ENCODE measurements around the gene SND1.

The SND1 gene

DNA sequence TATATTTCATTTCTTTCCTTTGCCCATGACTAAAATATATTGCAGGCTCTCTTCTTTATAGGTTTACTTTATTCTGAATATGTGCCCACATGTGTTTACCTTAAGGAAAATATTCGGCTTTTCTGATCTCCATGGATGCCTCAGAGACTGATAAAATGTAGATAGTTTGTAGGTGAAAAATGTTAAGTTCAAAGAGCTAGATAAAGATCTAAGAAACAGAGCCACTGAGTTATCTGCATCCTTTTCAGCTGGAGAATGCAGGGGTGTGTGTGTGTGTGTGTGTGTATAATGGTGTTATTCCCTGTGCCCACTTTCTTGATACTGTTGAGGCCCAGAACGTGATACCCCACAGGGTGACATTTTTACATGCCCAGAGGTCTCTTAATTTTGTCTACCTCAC, 228.5 kb downstream of the SND1 start:
- Histone ChIP-seq H3K36me3 (ENCODE audit: low read length) (no peaks in the 10 kb centered on the region), H3K9me2 (replicated peaks; ENCODE audit: insufficient read depth, low read length) (no peaks in the 10 kb centered on the region), H4K20me1 (ENCODE audit: low read depth, low read length) (no peaks in the 10 kb centered on the region), H3K4me2 (ENCODE audit: low read depth, low read length, poor library complexity, severe bottlenecking) (no peak overlapping the region), H3K4me3 (ENCODE audit: insufficient read depth, low read length, poor library complexity, severe bottlenecking) (no peak overlapping the region), H3F3A (ENCODE audit: insufficient read depth) (no peaks in the 10 kb centered on the region), H3K27ac (ENCODE audit: low read depth, low read length) (no peak overlapping the region), H2AFZ (ENCODE audit: low read depth, low read length, severe bottlenecking) (no peak overlapping the region), H3K27me3 (ENCODE audit: low read length) (no peaks in the 10 kb centered on the region), H3K9ac (ENCODE audit: low read length) (no peak overlapping the region), H3K9me3 (ENCODE audit: insufficient read depth, low read length) (no peaks in the 10 kb centered on the region), H3K79me2 (ENCODE audit: insufficient read depth, low read length) (peaks cover 12% of the 10 kb centered on the region; the same call in 1 of the 2 replicates)
- TF ChIP-seq CTCF (IDR thresholded peaks at IDR 0.05; ENCODE audit: insufficient read depth, low read length, poor library complexity, severe bottlenecking) (no peak), EZH2phosphoT487 (conservative IDR thresholded peaks at IDR 0.05; ENCODE audit: low read length) (no peak)

DNA sequence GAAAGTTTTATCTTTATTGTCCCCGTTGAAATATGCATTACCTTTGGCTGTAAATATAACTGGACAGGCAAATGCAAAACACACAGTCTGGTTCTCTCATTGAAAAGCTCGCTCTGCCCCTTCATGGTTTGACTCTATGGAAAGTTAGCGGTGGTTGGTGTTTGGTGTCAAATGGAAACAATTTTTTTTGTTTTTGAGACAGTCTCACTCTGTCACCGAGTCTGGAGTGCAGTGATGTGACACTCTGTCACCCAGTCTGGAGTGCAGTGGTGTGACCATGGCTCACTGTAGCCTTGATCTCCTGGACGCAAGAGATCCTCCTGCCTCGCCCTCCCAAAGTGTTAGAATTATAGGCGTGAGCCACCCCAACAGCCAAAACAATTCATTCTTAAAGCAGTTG, 229.6 kb downstream of the SND1 start:
- no peak overlapping the region for H3K9ac ChIP-seq (ENCODE audit: low read length)
- no peaks in the 10 kb centered on the region for H3K9me3 ChIP-seq (ENCODE audit: insufficient read depth, low read length)
- no peak overlapping the region for H3K4me2 ChIP-seq (ENCODE audit: low read depth, low read length, poor library complexity, severe bottlenecking)
- H4K20me1 ChIP-seq (ENCODE audit: low read depth, low read length): no peaks in the 10 kb centered on the region
- no peak overlapping the region for H3K4me3 ChIP-seq (ENCODE audit: insufficient read depth, low read length, poor library complexity, severe bottlenecking)
- no peak overlapping the region for H3K27ac ChIP-seq (ENCODE audit: low read depth, low read length)
- no peaks in the 10 kb centered on the region for H3K27me3 ChIP-seq (ENCODE audit: low read length)
- H3K9me2 ChIP-seq (replicated peaks; ENCODE audit: insufficient read depth, low read length): no peaks in the 10 kb centered on the region
- H3K36me3 ChIP-seq (ENCODE audit: low read length): no peaks in the 10 kb centered on the region
- no peaks in the 10 kb centered on the region for H3F3A ChIP-seq (ENCODE audit: insufficient read depth)
- TF ChIP-seq EZH2phosphoT487 (conservative IDR thresholded peaks at IDR 0.05; ENCODE audit: low read length) (no peak), CTCF (IDR thresholded peaks at IDR 0.05; ENCODE audit: insufficient read depth, low read length, poor library complexity, severe bottlenecking) (no peak)
- no peak overlapping the region for H2AFZ ChIP-seq (ENCODE audit: low read depth, low read length, severe bottlenecking)
- peaks cover 12% of the 10 kb centered on the region; the same call in 1 of the 2 replicates for H3K79me2 ChIP-seq (ENCODE audit: insufficient read depth, low read length)

- Histone ChIP-seq H3K36me3 (ENCODE audit: low read length) (no peaks in the 10 kb centered on the region; the same call in 1 of the 2 replicates), H4K20me1 (ENCODE audit: low read depth, low read length) (no peaks in the 10 kb centered on the region), H3K4me2 (ENCODE audit: low read depth, low read length, poor library complexity, severe bottlenecking) (no peak overlapping the region), H3K9ac (ENCODE audit: low read length) (no peak overlapping the region), H3K9me3 (ENCODE audit: insufficient read depth, low read length) (no peaks in the 10 kb centered on the region), H3K79me2 (ENCODE audit: insufficient read depth, low read length) (peaks cover 12% of the 10 kb centered on the region; the same call in 1 of the 2 replicates), H3F3A (ENCODE audit: insufficient read depth) (no peaks in the 10 kb centered on the region), H3K27ac (ENCODE audit: low read depth, low read length) (no peak overlapping the region), H3K27me3 (ENCODE audit: low read length) (no peaks in the 10 kb centered on the region), H2AFZ (ENCODE audit: low read depth, low read length, severe bottlenecking) (no peak overlapping the region), H3K9me2 (replicated peaks; ENCODE audit: insufficient read depth, low read length) (no peaks in the 10 kb centered on the region), H3K4me3 (ENCODE audit: insufficient read depth, low read length, poor library complexity, severe bottlenecking) (no peak overlapping the region)
- TF ChIP-seq CTCF (IDR thresholded peaks at IDR 0.05; ENCODE audit: insufficient read depth, low read length, poor library complexity, severe bottlenecking) (no peak), EZH2phosphoT487 (conservative IDR thresholded peaks at IDR 0.05; ENCODE audit: low read length) (no peak)
Measured at GRCh38 chr7:127882313-127882920, 230.4 kb downstream of the SND1 start.

All from SU-DHL-6 (cell line).